ENCODE results near the gene SMOC1.

The SMOC1 gene

GRCh38 chr14:69986336-69986735 lies 107.1 kb downstream of the SMOC1 start:
- DNase-seq = no peak

GRCh38 chr14:69987406-69988121 lies 108.3 kb downstream of the SMOC1 start:
- DNase-seq = no peak

- DNase-seq = no peak
Measured at GRCh38 chr14:69988979-69989378, 109.8 kb downstream of the SMOC1 start.

- DNase-seq = no peak
Measured at GRCh38 chr14:69989622-69990021, 110.4 kb downstream of the SMOC1 start.

GRCh38 chr14:69990323-69990722 lies 111.1 kb downstream of the SMOC1 start:
- no peak for DNase-seq

- DNase-seq = no peak
Measured at GRCh38 chr14:69991422-69991821, 112.2 kb downstream of the SMOC1 start.

- no peak for DNase-seq
Measured at GRCh38 chr14:69992564-69992963, 113.3 kb downstream of the SMOC1 start.

GRCh38 chr14:69993326-69993725 lies 114.1 kb downstream of the SMOC1 start:
- no peak for DNase-seq

GRCh38 chr14:69994002-69994401 lies 114.8 kb downstream of the SMOC1 start:
- DNase-seq = no peak

- DNase-seq = no peak
Measured at GRCh38 chr14:69996216-69996615, 117.0 kb downstream of the SMOC1 start.

GRCh38 chr14:69997849-69998248 lies 118.6 kb downstream of the SMOC1 start:
- no peak for DNase-seq

GRCh38 chr14:69999261-69999674 lies 120.1 kb downstream of the SMOC1 start:
- no peak for DNase-seq

- no peak for DNase-seq
Measured at GRCh38 chr14:70000601-70001000, 121.4 kb downstream of the SMOC1 start.

- DNase-seq = no peak
Measured at GRCh38 chr14:70002589-70003346, 123.6 kb downstream of the SMOC1 start.

GRCh38 chr14:70004791-70005190 lies 125.6 kb downstream of the SMOC1 start:
- DNase-seq = no peak

- no peak for DNase-seq
Measured at GRCh38 chr14:70005281-70005805, 126.1 kb downstream of the SMOC1 start.

- DNase-seq = no peak
Measured at GRCh38 chr14:70006699-70007098, 127.5 kb downstream of the SMOC1 start.

- DNase-seq = no peak
Measured at GRCh38 chr14:70008284-70009262, 129.4 kb downstream of the SMOC1 start.

- no peak for DNase-seq
Measured at GRCh38 chr14:70009961-70010360, 130.7 kb downstream of the SMOC1 start.

- no peak for DNase-seq
Measured at GRCh38 chr14:70011098-70011497, 131.9 kb downstream of the SMOC1 start.

- no peak for DNase-seq
Measured at GRCh38 chr14:70011708-70012107, 132.5 kb downstream of the SMOC1 start.

- no peak for DNase-seq
Measured at GRCh38 chr14:70013271-70013873, 134.2 kb downstream of the SMOC1 start.
